ENCODE data around the gene ABTB1.

Gene ABTB1

GRCh38 chr3:127697551-127698240, 24.9 kb downstream of the ABTB1 start (continued):
- TF ChIP-seq ZNF792 (tag by site-specific recombination; IDR thresholded peaks at IDR 0.05): no peak
- no peak for TF ChIP-seq ZNF704 (tag by site-specific recombination; IDR thresholded peaks at IDR 0.05)
- TF ChIP-seq GLI4 (tag by site-specific recombination; IDR thresholded peaks at IDR 0.05): no peak
- TF ChIP-seq ZNF24 (tag by site-specific recombination; IDR thresholded peaks at IDR 0.05): no peak
- no peak for TF ChIP-seq ZBTB49 (tag by site-specific recombination; IDR thresholded peaks at IDR 0.05; ENCODE audit: low read depth)
- no peak; the same call in 1 of the 2 replicates for TF ChIP-seq ZNF518A (tag by site-specific recombination; conservative IDR thresholded peaks at IDR 0.05; ENCODE audit: low read depth)
- no peak; the same call in 1 of the 2 replicates for TF ChIP-seq ZXDB (tag by site-specific recombination; IDR thresholded peaks at IDR 0.05)
- 0 out of 2 replicates have a peak, but pooled peaks have one; percentile 43 for TF ChIP-seq ZNF423 (tag by site-specific recombination; IDR thresholded peaks at IDR 0.05)
- peak; percentile 20; the same call in 1 of the 2 replicates for TF ChIP-seq PATZ1 (tag by site-specific recombination; IDR thresholded peaks at IDR 0.05)
- TF ChIP-seq ZNF19 (tag by site-specific recombination; IDR thresholded peaks at IDR 0.05; ENCODE audit: low read depth): no peak
- TF ChIP-seq ZNF311 (tag by site-specific recombination; IDR thresholded peaks at IDR 0.05; ENCODE audit: borderline replicate concordance): no peak
- TF ChIP-seq ZNF157 (tag by site-specific recombination; IDR thresholded peaks at IDR 0.05): no peak
- no peak for TF ChIP-seq ZNF274 (IDR thresholded peaks at IDR 0.05; ENCODE audit: low read length)
- TF ChIP-seq ZNF274 (tag by site-specific recombination; IDR thresholded peaks at IDR 0.05; ENCODE audit: borderline replicate concordance): no peak
- TF ChIP-seq ZNF335 (tag by site-specific recombination; conservative IDR thresholded peaks at IDR 0.05): peak; percentile 58
- no peak for TF ChIP-seq ZNF677 (tag by site-specific recombination; IDR thresholded peaks at IDR 0.05)
- TF ChIP-seq ZNF223 (tag by site-specific recombination; IDR thresholded peaks at IDR 0.05): no peak
- TF ChIP-seq ZNF658 (tag by site-specific recombination; IDR thresholded peaks at IDR 0.05): no peak
- no peak for TF ChIP-seq ZNF555 (tag by site-specific recombination; conservative IDR thresholded peaks at IDR 0.05)
- TF ChIP-seq ZNF2 (tag by site-specific recombination; IDR thresholded peaks at IDR 0.05): no peak
- TF ChIP-seq ZNF175 (tag by site-specific recombination; IDR thresholded peaks at IDR 0.05): no peak
- TF ChIP-seq ZNF747 (tag by site-specific recombination; IDR thresholded peaks at IDR 0.05): no peak
- no peak for TF ChIP-seq ZBTB8A (tag by site-specific recombination; IDR thresholded peaks at IDR 0.05)

Measured in HEK293 (cell line).